Right lobe of liver (tissue), 6 donors: ENCODE data around the gene DLG5. TPM values are rescaled to one million over a fixed set of nuclear protein-coding genes. Genes with fewer than 3 reads are reported as not detected.

Experiments
- ATAC-seq, 4 donors: fragments of 200-7000 bp; cut with Tn5 transposase; one replicate each; pipeline ENCODE4 v1.9.1; 2020; ENCODE audit warnings: mild to moderate bottlenecking in 4 of 4, moderate library complexity in 4 of 4
- DNase-seq, 3 donors: peaks; one replicate each; pipeline ENCODE4 v3.0.0-alpha.2; 2020
- H3K27ac ChIP-seq, 3 donors: fragments of 200-600 bp; one replicate each; pipeline ENCODE4 v1.8.0; 2022
- H3K27me3 ChIP-seq, 2 donors: fragments of 200-600 bp; one replicate each; pipeline ENCODE4 v1.8.0; 2022
- H3K36me3 ChIP-seq, 4 donors: fragments of 200-600 bp; sonication (generic) in 1 of 4; one replicate each; pipeline versions ENCODE4 v1.5.1 to v1.8.0; 2017 to 2022; ENCODE audit warnings: control low read depth in 1 of 4
- H3K4me1 ChIP-seq, 4 donors: fragments of 200-600 bp; sonication (generic) in 1 of 4; one replicate each; pipeline versions ENCODE4 v1.5.1 to v1.8.0; 2017 to 2022; ENCODE audit warnings: control low read depth in 1 of 4
- H3K4me3 ChIP-seq, 3 donors: fragments of 200-600 bp; one replicate each; pipeline ENCODE4 v1.8.0; 2022
- H3K9me3 ChIP-seq, 4 donors: fragments of 200-600 bp; sonication (generic) in 1 of 4; one replicate each; pipeline versions ENCODE4 v1.5.1 to v1.8.0; 2017 to 2022; ENCODE audit warnings: control low read depth in 1 of 4
- POLR2A ChIP-seq: fragments of 450-650 bp; IDR thresholded peaks from one replicate; pipeline ENCODE4 v1.6.1; 2017; ENCODE audit warnings: antibody characterized with exemption, mild to moderate bottlenecking
- WGBS: methylation state at CpG from one replicate; pipeline ENCODE4 v1.1.6; 2018; ENCODE audit warnings: low coverage, low lambda C conversion rate; ENCODE audit not compliant: insufficient coverage; ENCODE audit errors: missing lambda C conversion rate; 5-methylcytosine and 5-hydroxymethylcytosine counted together
- intact Hi-C, 2 donors: fragments of 100-400 bp; cut with DNase I; formaldehyde crosslinking; loops; one replicate each; pipeline versions ENCODE4 v1.11.2 to v1.14.1; 2022
- total RNA-seq, 6 experiments: library from RNA; depleted of rRNA in 2 of 6; stranded (reverse); fragments of >200 nt in 2 of 6; fragmentation: NEBNext Ultra II Directional in 3 of 6; extraction: Animal tissue kit (Norgen Biotek cat#: 25700) in 3 of 6; gene quantifications; one replicate each; pipeline versions ENCODE4 v1.1.0 to v1.2.4, GENCODE V29; 2016 to 2023
- TF ChIP-seq, protein P1 (sequence below), 4 donors: fragments of 200-600 bp in 3 of 4; fragments of 450-650 bp in 1 of 4; IDR thresholded peaks; one replicate each; pipeline versions ENCODE4 v1.5.1 to v1.8.0; 2016 to 2022; ENCODE audit warnings: antibody characterized with exemption in 4 of 4, mild to moderate bottlenecking in 2 of 4
- donor health status: DM: no; HTN: yes; CAD: no.
- donor health status: DM: no; HTN: no; CAD: no.
- donor health status: DM: no; HTN: no; CAD: no.
- donor health status: DM: no; HTN: yes; CAD: no.
- donor health status: DM: no; HTN: yes; CAD: no.

DLG5 gene
- total RNA-seq, 6 experiments from 2014 or later: 5.6 to 8.8 (median 7.6) TPM

DNA sequence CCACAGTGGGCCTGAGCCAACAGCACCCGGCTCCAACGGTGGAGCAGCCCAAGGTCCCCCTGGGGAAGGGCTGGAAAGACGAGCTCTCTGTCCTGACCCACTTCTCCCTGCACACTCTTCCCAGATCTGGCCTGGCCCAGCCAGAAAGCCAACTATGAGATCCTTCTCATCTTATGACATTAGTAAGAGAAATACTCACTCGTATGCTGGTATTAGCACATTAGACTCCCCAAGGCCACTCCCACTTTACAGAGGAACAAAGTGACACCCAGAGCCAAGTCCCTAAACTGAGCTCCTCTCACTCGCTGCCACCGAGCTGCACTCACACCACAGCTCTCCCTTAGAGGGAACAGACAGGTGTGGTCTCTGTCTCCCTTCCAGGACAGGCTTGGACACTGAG lies 24.8 kb downstream of the DLG5 start:
- peaks cover 0 to 36% (median 12%) of the 10 kb centered on the region in 4 donors for H3K4me1 ChIP-seq
- intact Hi-C loops: no loop called here
- H3K27me3 ChIP-seq: no peaks in the 10 kb centered on the region
- H3K36me3 ChIP-seq: no peaks in the 10 kb centered on the region
- TF ChIP-seq POLR2A: no peak
- TF ChIP-seq, protein P1, sequence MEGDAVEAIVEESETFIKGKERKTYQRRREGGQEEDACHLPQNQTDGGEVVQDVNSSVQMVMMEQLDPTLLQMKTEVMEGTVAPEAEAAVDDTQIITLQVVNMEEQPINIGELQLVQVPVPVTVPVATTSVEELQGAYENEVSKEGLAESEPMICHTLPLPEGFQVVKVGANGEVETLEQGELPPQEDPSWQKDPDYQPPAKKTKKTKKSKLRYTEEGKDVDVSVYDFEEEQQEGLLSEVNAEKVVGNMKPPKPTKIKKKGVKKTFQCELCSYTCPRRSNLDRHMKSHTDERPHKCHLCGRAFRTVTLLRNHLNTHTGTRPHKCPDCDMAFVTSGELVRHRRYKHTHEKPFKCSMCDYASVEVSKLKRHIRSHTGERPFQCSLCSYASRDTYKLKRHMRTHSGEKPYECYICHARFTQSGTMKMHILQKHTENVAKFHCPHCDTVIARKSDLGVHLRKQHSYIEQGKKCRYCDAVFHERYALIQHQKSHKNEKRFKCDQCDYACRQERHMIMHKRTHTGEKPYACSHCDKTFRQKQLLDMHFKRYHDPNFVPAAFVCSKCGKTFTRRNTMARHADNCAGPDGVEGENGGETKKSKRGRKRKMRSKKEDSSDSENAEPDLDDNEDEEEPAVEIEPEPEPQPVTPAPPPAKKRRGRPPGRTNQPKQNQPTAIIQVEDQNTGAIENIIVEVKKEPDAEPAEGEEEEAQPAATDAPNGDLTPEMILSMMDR (IDR thresholded peaks at IDR 0.05): no peak
- 80% methylated on average over 3 of the region's 6 CpGs for WGBS
- DNase-seq: no peak
- peak; percentile 13 to 31 (median 18) for ATAC-seq
- H3K9me3 ChIP-seq: no peaks in the 10 kb centered on the region
- H3K27ac ChIP-seq: peak overlapping the region in 1 of 3 donors; percentile 68
- H3K4me3 ChIP-seq: no peak overlapping the region

DNA sequence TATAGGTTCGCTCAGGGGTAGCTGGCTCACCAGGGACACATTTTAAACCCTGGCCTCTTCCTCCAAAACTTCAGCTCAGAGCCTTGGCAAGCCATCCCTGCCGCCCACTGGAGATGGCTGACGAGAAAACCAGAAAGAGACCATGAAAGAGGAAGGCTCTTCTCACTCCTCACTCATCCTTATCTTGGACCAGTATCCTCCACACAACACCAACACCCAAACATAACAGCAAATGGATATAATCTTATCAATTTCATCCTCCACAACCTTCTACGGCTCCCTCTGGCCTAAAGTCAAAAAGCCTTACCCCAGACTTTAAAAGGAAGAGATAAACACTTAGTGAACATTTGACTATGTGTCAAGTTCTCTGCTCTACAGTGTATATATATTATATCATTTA lies 26.9 kb downstream of the DLG5 start:
- peak overlapping the region in 1 of 3 donors; percentile 87 for H3K27ac ChIP-seq
- no peaks in the 10 kb centered on the region for H3K36me3 ChIP-seq
- H3K9me3 ChIP-seq: no peaks in the 10 kb centered on the region
- H3K4me1 ChIP-seq: peaks cover 0 to 36% (median 12%) of the 10 kb centered on the region in 4 donors
- 83% methylated on average over 4 of the region's 4 CpGs for WGBS
- no peak for ATAC-seq
- H3K27me3 ChIP-seq: no peaks in the 10 kb centered on the region
- intact Hi-C loops: no loop called here
- TF ChIP-seq POLR2A: no peak
- TF ChIP-seq, protein P1 (IDR thresholded peaks at IDR 0.05): no peak
- H3K4me3 ChIP-seq: no peak overlapping the region
- DNase-seq: no peak

DNA sequence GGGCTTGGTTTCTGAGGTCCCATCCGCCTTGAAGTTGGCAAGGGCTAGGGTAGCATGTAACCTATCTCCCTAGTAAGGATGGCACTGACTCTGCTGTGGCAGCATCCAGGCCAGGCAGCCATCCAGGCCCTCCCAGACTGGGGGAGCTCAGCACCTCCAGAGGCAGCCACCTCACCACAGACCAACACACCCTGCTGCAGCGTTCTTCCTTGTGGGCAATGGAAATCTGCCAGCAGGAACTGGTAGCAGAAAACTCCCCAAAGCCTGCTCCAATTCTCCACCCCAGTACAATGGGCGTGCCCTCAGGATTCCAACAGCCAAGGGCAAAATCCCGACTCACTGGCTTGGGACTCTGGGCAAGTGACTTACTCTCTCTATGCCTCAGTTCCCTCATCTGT lies 27.5 kb downstream of the DLG5 start:
- peak; percentile 9 to 49 (median 20) for ATAC-seq
- Histone ChIP-seq H3K27ac (peak overlapping the region in 2 of 3 donors; percentile 52 to 87), H3K9me3 (no peaks in the 10 kb centered on the region), H3K4me1 (peaks cover 0 to 36% (median 12%) of the 10 kb centered on the region in 4 donors), H3K4me3 (no peak overlapping the region), H3K36me3 (no peaks in the 10 kb centered on the region), H3K27me3 (no peaks in the 10 kb centered on the region)
- TF ChIP-seq, protein P1 (IDR thresholded peaks at IDR 0.05): no peak
- no peak for TF ChIP-seq POLR2A
- no peak for DNase-seq
- 50% methylated on average over 2 of the region's 4 CpGs for WGBS
- intact Hi-C loops: no loop called here

DNA sequence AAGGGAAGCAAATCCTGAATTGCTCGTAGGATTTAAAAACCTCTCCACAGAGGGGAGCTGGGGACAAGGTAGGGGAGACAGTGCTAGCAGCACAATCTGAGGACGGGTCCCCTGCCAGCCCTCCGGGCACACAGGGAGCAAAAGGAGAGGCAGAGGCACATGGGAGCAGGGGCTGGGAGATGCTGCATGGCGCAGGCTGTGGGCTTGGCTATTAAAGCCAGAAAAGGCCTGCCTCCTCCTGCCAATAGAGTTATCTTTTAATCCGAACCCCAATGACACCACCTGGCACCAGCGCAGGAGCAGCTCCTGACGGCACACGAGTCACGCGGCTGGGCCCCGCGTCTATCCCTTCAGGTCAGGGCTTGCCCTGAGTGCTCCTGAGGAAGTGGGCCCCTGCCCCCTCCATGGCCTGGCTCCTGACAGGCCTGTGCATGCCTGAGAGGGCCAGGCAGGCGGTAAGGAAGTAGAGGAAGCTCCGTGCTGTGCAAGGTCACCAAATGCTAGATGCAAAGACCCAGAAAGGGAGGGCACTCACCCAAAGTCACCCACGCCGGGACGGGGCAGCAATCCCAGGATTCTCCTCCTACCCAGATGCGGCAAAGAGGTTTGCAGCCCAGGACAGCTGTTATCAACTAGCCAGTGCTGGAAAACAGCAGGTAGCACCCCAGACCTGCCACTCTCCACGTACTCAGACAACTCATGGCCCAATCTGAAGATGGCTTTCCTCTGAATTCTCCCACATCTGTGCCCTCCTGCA lies 28.1 kb downstream of the DLG5 start:
- ATAC-seq: peak; percentile 76 to 91 (median 86)
- Histone ChIP-seq H3K4me1 (peaks cover 0 to 39% (median 12%) of the 10 kb centered on the region in 4 donors), H3K36me3 (no peaks in the 10 kb centered on the region), H3K4me3 (no peak overlapping the region), H3K27me3 (no peaks in the 10 kb centered on the region), H3K9me3 (no peaks in the 10 kb centered on the region), H3K27ac (peak overlapping the region in 2 of 3 donors; percentile 52 to 87)
- DNase-seq: peak; percentile 53 to 94 (median 87)
- intact Hi-C loops: no loop called here
- WGBS: 50% methylated on average over 4 of the region's 19 CpGs
- TF ChIP-seq POLR2A: no peak
- TF ChIP-seq, protein P1 (IDR thresholded peaks at IDR 0.05): no peak
